MG63 (cell line): Measurements from ENCODE around the gene CDKL2. TPM values are rescaled to one million over a fixed set of nuclear protein-coding genes. Genes with fewer than 3 reads are reported as not detected.

ENCODE experiments used
- DNase-seq: peaks from one replicate; pipeline ENCODE4 v3.0.0-alpha.2; 2020
- H3K27me3 ChIP-seq: fragments of 250-450 bp; sonication (Bioruptor Pico); 2 replicates; pipeline ENCODE4 v1.5.1; 2020; ENCODE audit warnings: mild to moderate bottlenecking, moderate library complexity
- H3K36me3 ChIP-seq: fragments of 250-450 bp; sonication (Bioruptor Pico); 2 replicates; pipeline ENCODE4 v1.5.1; 2020; ENCODE audit warnings: mild to moderate bottlenecking, moderate library complexity
- H3K4me3 ChIP-seq: fragments of 250-450 bp; sonication (Bioruptor Pico); 2 replicates; pipeline ENCODE4 v1.5.1; 2020; ENCODE audit warnings: mild to moderate bottlenecking, moderate library complexity
- H3K9me3 ChIP-seq: fragments of 250-450 bp; sonication (Bioruptor Pico); 2 replicates; pipeline ENCODE4 v1.5.1; 2020; ENCODE audit warnings: mild to moderate bottlenecking, moderate library complexity
- total RNA-seq: library from RNA; depleted of rRNA; stranded (reverse); fragments of >200 nt; shearing (Covaris generic); gene quantifications from 2 replicates; pipeline ENCODE4 v1.2.3, GENCODE V29; 2014; ENCODE audit warnings: low replicate concordance

The CDKL2 gene
- total RNA-seq, 1 experiment from 2014 or later, result not detected

GRCh38 chr4:75655562-75655961 lies 25.2 kb upstream of the CDKL2 start:
- no peak overlapping the region for H3K4me3 ChIP-seq
- H3K36me3 ChIP-seq, result peaks cover 39% of the 10 kb centered on the region

DNA sequence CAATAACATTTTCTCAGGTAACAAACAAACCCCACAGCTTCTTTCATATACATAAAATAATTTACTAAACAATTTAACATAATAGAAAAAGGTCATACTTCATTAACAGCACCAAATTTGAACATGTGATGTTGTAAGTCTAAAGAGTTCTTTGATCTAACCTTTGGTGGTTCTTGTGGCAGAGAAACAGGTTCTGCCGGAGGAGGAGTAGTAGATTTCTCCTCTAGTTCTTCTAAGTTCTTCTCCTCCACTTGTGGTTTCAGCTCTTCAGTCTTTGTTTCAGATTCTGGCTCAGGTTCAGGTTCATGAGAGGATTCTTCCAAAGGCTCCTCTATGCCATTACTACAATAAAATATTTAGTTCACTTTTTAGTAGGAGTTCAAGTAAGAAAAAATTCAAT lies 24.6 kb upstream of the CDKL2 start:
- Histone ChIP-seq H3K36me3 (peaks cover 39% of the 10 kb centered on the region), H3K4me3 (no peak overlapping the region), H3K9me3 (no peaks in the 10 kb centered on the region), H3K27me3 (no peaks in the 10 kb centered on the region)
- DNase-seq, result no peak

More at GRCh38 chr4:75655562-75655961, 25.2 kb upstream of the CDKL2 start:
- Histone ChIP-seq H3K9me3 (no peaks in the 10 kb centered on the region), H3K27me3 (no peaks in the 10 kb centered on the region)
- no peak for DNase-seq

DNA sequence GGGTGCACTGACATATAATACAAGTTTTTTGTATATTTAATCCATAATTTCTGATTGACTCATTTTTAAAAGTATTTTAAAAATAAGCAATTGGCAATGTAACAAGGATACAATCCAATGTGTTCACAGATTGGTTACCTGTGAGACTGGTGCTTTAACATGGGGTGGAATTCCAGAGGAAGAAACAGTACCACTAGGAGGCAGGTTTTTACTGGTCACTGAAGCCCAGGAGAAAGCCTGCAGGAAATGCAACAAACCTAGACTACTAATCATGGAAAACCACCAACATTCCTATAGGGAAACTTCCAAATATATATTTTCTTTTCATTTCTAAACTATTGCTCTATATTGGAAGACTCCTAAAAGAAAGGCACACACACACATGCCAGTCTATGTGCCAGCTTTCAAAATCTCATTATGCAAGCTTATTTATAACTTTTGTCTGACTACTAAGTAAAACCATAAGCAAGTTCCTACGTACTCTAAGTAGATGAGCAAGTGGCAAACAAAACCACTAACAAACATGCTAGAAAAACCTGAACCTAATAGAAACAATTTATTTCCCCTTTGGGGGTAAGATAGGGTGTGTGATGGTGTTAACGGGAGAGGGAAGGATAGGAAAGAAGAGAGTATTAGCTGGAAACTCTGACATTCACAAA lies 23.6 kb upstream of the CDKL2 start:
- H3K27me3 ChIP-seq, result no peaks in the 10 kb centered on the region
- no peaks in the 10 kb centered on the region for H3K9me3 ChIP-seq
- DNase-seq, result no peak
- no peak overlapping the region for H3K4me3 ChIP-seq
- peaks cover 39% of the 10 kb centered on the region for H3K36me3 ChIP-seq

- Histone ChIP-seq H3K4me3 (no peak overlapping the region), H3K27me3 (no peaks in the 10 kb centered on the region), H3K36me3 (peaks cover 9% of the 10 kb centered on the region), H3K9me3 (no peaks in the 10 kb centered on the region)
- no peak for DNase-seq
These were observed 13.8 kb upstream of the CDKL2 start for GRCh38 chr4:75644095-75644494.

DNA sequence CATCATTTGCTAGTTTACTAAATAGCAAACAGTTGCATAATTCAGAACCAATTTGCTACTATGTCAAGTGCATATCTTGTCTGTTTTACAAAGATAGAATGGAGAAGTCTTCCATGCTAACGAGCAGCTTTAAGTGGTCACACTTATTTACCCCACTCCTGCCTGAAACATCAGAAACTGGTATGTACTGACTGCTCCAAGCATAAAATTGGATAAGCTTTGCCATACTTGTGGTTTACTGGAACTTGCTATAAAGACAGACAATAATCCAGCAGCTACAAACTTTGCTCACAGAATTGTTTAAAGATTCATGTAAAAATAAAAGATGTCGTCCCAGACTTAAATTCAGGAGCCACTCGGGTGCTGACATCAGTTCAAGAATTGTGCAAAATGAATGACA lies 13.3 kb upstream of the CDKL2 start:
- H3K9me3 ChIP-seq, result no peaks in the 10 kb centered on the region
- H3K4me3 ChIP-seq, result no peak overlapping the region
- no peak for DNase-seq
- no peaks in the 10 kb centered on the region for H3K27me3 ChIP-seq
- peaks cover 9% of the 10 kb centered on the region for H3K36me3 ChIP-seq

- no peak overlapping the region for H3K4me3 ChIP-seq
- no peaks in the 10 kb centered on the region for H3K9me3 ChIP-seq
- DNase-seq, result no peak
- H3K27me3 ChIP-seq, result no peaks in the 10 kb centered on the region
- no peaks in the 10 kb centered on the region; the same call in 1 of the 2 replicates for H3K36me3 ChIP-seq
These were observed 8.9 kb upstream of the CDKL2 start for GRCh38 chr4:75639124-75639695.

- H3K27me3 ChIP-seq, result no peaks in the 10 kb centered on the region
- H3K9me3 ChIP-seq, result no peaks in the 10 kb centered on the region
- DNase-seq, result no peak
- H3K36me3 ChIP-seq, result no peaks in the 10 kb centered on the region; the same call in 1 of the 2 replicates
- H3K4me3 ChIP-seq, result no peak overlapping the region
These were observed 7.5 kb upstream of the CDKL2 start for GRCh38 chr4:75637827-75638226.

- H3K27me3 ChIP-seq, result no peaks in the 10 kb centered on the region
- no peaks in the 10 kb centered on the region for H3K9me3 ChIP-seq
- no peak overlapping the region for H3K4me3 ChIP-seq
- H3K36me3 ChIP-seq, result no peaks in the 10 kb centered on the region; the same call in 1 of the 2 replicates
- DNase-seq, result no peak
These were observed 6.8 kb upstream of the CDKL2 start for GRCh38 chr4:75637176-75637575.

GRCh38 chr4:75634951-75635350 lies 4.6 kb upstream of the CDKL2 start:
- Histone ChIP-seq H3K4me3 (no peak overlapping the region), H3K9me3 (no peaks in the 10 kb centered on the region), H3K27me3 (no peaks in the 10 kb centered on the region), H3K36me3 (no peaks in the 10 kb centered on the region)
- no peak for DNase-seq

- Histone ChIP-seq H3K4me3 (no peak overlapping the region), H3K36me3 (no peaks in the 10 kb centered on the region), H3K27me3 (no peaks in the 10 kb centered on the region), H3K9me3 (no peaks in the 10 kb centered on the region)
- peak; percentile 5 for DNase-seq
These were observed 4.0 kb upstream of the CDKL2 start for GRCh38 chr4:75634281-75634680.

DNA sequence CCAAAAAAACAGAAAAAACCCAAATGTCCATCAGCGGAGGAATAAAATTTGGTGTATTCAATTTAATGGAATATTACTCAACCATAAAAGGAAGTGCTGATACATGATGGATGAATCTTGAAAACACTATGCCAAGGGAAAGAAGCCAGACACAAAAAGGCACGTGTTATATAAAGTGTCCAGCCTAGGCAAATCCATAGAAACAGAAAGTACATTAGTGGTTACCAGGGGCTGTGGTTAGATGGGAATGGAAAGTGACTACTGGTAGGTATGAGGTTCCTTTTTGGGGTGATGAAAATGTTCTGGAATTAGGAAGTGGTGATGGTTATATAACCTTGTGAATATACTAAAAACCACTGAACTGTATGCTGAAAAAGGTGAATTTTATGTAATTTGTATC lies 3.5 kb upstream of the CDKL2 start:
- no peaks in the 10 kb centered on the region for H3K36me3 ChIP-seq
- H3K27me3 ChIP-seq, result no peaks in the 10 kb centered on the region
- no peak overlapping the region for H3K4me3 ChIP-seq
- no peak for DNase-seq
- no peaks in the 10 kb centered on the region for H3K9me3 ChIP-seq

DNA sequence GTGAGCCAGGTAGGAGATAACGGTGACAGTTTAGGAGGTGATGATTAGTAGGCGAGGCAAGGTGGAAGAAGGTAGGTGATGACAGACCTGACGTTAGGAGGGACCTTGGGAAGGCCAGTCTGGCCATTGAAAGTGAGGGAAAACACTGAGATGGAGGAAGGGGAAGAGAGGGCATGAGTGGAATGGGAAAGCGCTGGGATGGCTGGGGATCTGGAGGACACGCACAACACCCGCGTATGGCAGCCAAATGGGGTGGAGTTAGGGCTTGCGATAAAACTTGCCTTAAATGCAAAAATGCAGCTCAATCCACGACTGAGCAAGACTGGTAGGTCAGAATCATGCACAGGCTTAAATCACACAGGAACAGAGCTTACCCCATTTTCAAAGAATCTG lies 605 bp upstream of the CDKL2 start:
- Histone ChIP-seq H3K4me3 (no peak overlapping the region), H3K36me3 (no peaks in the 10 kb centered on the region), H3K9me3 (no peaks in the 10 kb centered on the region), H3K27me3 (no peaks in the 10 kb centered on the region)
- DNase-seq, result no peak

- Histone ChIP-seq H3K27me3 (no peaks in the 10 kb centered on the region), H3K9me3 (no peaks in the 10 kb centered on the region), H3K4me3 (no peak overlapping the region), H3K36me3 (no peaks in the 10 kb centered on the region)
- DNase-seq, result no peak
These were observed 1.1 kb downstream of the CDKL2 start for GRCh38 chr4:75629239-75629638.

DNA sequence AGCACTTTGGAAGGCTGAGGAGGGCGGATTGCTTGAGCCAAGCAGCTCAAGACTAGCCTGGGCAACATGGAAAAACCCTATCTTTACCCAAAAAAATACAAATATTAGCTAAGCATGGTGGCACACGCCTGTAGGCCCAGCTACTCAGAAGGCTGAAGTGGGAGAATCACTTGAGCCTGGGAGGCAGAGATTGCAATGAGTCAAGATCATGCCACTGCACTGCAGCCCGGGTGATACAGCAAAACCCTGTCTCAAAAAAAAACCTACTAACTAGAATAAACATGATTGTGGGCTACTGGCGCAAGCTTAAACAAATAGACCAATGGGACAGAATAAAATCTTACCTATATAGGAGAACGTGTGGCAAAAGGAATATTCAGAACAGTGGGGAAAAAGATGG lies 7.3 kb downstream of the CDKL2 start:
- H3K9me3 ChIP-seq, result no peaks in the 10 kb centered on the region
- H3K27me3 ChIP-seq, result no peaks in the 10 kb centered on the region
- no peak overlapping the region for H3K4me3 ChIP-seq
- no peaks in the 10 kb centered on the region for H3K36me3 ChIP-seq
- no peak for DNase-seq

DNA sequence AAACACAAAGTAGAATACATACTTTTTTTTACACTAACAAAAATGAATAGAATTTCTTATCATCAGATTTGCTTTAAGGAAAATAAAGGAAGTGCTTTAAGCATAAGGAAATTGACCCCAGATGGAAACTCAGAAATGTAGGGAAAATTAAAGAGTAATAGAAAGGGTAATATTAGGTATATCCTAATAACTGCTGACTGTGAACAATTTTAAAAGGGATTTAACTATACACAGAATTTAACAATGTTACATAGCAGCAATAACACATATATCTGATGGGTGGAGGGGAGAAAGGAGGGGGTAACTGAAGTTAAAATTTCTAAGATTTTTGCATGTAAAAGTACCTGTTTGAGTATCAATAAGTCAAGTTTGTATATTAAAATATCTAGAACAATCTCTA lies 8.6 kb downstream of the CDKL2 start:
- Histone ChIP-seq H3K27me3 (no peaks in the 10 kb centered on the region), H3K4me3 (no peak overlapping the region), H3K36me3 (no peaks in the 10 kb centered on the region), H3K9me3 (no peaks in the 10 kb centered on the region)
- no peak for DNase-seq

- DNase-seq, result no peak
- Histone ChIP-seq H3K27me3 (no peaks in the 10 kb centered on the region), H3K9me3 (no peaks in the 10 kb centered on the region), H3K4me3 (no peak overlapping the region), H3K36me3 (no peaks in the 10 kb centered on the region)
These were observed 18.0 kb downstream of the CDKL2 start for GRCh38 chr4:75612306-75612705.

DNA sequence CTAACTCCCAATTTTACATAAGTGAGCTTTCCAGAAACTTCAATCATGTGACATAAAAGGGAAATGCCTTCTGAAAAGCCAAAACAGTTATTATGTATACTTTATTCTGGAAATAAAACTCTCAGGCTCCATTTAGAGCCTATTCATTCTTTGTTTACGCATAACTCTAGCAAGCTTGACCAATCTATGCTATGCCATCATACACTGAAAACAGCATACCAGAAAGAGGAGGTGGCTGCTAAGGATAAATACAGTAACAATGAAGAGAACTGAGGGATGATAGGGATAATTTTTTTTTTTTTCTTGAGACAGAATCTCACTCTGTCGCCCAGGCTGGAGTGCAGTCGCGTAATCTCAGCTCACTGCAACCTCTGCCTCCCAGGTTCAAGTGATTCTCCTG lies 24.4 kb downstream of the CDKL2 start:
- H3K9me3 ChIP-seq, result no peaks in the 10 kb centered on the region
- no peaks in the 10 kb centered on the region for H3K36me3 ChIP-seq
- H3K4me3 ChIP-seq, result no peak overlapping the region
- no peak for DNase-seq
- H3K27me3 ChIP-seq, result no peaks in the 10 kb centered on the region

GRCh38 chr4:75599647-75600046 lies 30.7 kb downstream of the CDKL2 start:
- H3K36me3 ChIP-seq, result no peaks in the 10 kb centered on the region
- no peaks in the 10 kb centered on the region for H3K9me3 ChIP-seq
- no peaks in the 10 kb centered on the region for H3K27me3 ChIP-seq
- no peak overlapping the region for H3K4me3 ChIP-seq
- DNase-seq, result no peak
